Measurements from ENCODE around the gene RAC2.

The RAC2 gene

GRCh38 chr22:37175414-37176281, 68.4 kb downstream of the RAC2 start:
- Histone ChIP-seq H3K79me2 (ENCODE audit: insufficient read depth, low read depth) (no peaks in the 10 kb centered on the region), H3K27ac (no peak overlapping the region), H3K4me1 (ENCODE audit: low read depth, poor library complexity, severe bottlenecking) (no peaks in the 10 kb centered on the region), H3K9ac (no peak overlapping the region), H3K4me3 (IDR thresholded peaks at IDR 0.05; ENCODE audit: insufficient read depth, low read depth, low read length) (no peak overlapping the region), H3K4me2 (no peak overlapping the region), H3K27me3 (ENCODE audit: insufficient read depth, low read depth) (peaks cover 6% of the 10 kb centered on the region; the same call in 1 of the 2 replicates), H2AFZ (ENCODE audit: low read depth) (no peak overlapping the region), H4K20me1 (ENCODE audit: insufficient read depth) (no peaks in the 10 kb centered on the region), H3K36me3 (ENCODE audit: insufficient read depth) (no peaks in the 10 kb centered on the region)
- no peak for TF ChIP-seq CTCF (conservative IDR thresholded peaks at IDR 0.05; ENCODE audit: low read depth, low read length)

All from KMS-11 (cell line).